Cardiac muscle cell (in vitro differentiated cells and primary cell): ENCODE results near the gene TNRC6C. TPM values are rescaled to one million over a fixed set of nuclear protein-coding genes. Genes with fewer than 3 reads are reported as not detected.

Source experiments
- DNase-seq, 2 donors: peaks; one replicate each; pipeline versions ENCODE4 v3.0.0 to v3.0.0-alpha.2; 2010 to 2017; ENCODE audit warnings: low read depth in 1 of 2, low spot score in 1 of 2
- H3K27ac ChIP-seq: fragments of 200-600 bp; sonication (generic); 2 replicates; pipeline ENCODE4 v1.5.1; 2016
- H3K27me3 ChIP-seq: fragments of 200-600 bp; sonication (generic); 2 replicates; pipeline ENCODE4 v1.6.0; 2016; ENCODE audit warnings: control low read depth
- H3K36me3 ChIP-seq: fragments of 200-600 bp; sonication (generic); 2 replicates; pipeline ENCODE4 v1.5.1; 2016; ENCODE audit warnings: control low read depth
- H3K4me1 ChIP-seq: fragments of 200-600 bp; sonication (generic); 2 replicates; pipeline ENCODE4 v1.8.1; 2017; ENCODE audit warnings: low read depth, mild to moderate bottlenecking, mixed run types
- H3K4me3 ChIP-seq: fragments of 200-600 bp; sonication (generic); 2 replicates; pipeline ENCODE4 v1.5.1; 2016; ENCODE audit warnings: mild to moderate bottlenecking
- H3K9me3 ChIP-seq: fragments of 200-600 bp; sonication (generic); 2 replicates; pipeline ENCODE4 v1.5.1; 2017; ENCODE audit warnings: low read depth, mild to moderate bottlenecking, control low read depth
- CTCF ChIP-seq: IDR thresholded peaks from 2 replicates; pipeline ENCODE4 v1.5.1; 2012; ENCODE audit warnings: low read depth, mild to moderate bottlenecking, low read length
- polyA plus RNA-seq: library from polyadenylated mRNA; unstranded; fragments of >200 nt; fragmentation: Nextera tagmentation; extraction: Ambion mirVana; gene quantifications from 2 replicates; pipeline ENCODE4 v1.2.1, GENCODE V29; 2016
- total RNA-seq: library from RNA; depleted of rRNA; stranded (reverse); fragments of >200 nt; gene quantifications from 2 replicates; pipeline ENCODE4 v1.2.3, GENCODE V29; 2016

TNRC6C gene
- total and polyA plus RNA-seq, 2 experiments from 2014 or later, result 6.5 to 13.3 TPM

- peak overlapping the region; percentile 78 for H3K4me3 ChIP-seq
- peaks cover 19% of the 10 kb centered on the region for H3K4me1 ChIP-seq
- H3K36me3 ChIP-seq, result peaks cover 11% of the 10 kb centered on the region
- TF ChIP-seq CTCF, result no peak
- H3K27ac ChIP-seq, result peak overlapping the region; percentile 88
- no peaks in the 10 kb centered on the region for H3K27me3 ChIP-seq
- peak in 1 of 2 donors; percentile 55 for DNase-seq
- no peaks in the 10 kb centered on the region for H3K9me3 ChIP-seq
These were observed 169.5 kb downstream of the TNRC6C start for GRCh38 chr17:78127888-78128550.

GRCh38 chr17:78128551-78129350 is 170.2 kb downstream of the TNRC6C start, which contains the start of gene TMC6:
Gene TMC6 (minus strand): TSS chr17:78128755. CDS start chr17:78126832, 1,923 bp downstream.
- DNase-seq, result peak in 1 of 2 donors; percentile 68
- no peak for TF ChIP-seq CTCF
- Histone ChIP-seq H3K27me3 (no peaks in the 10 kb centered on the region), H3K27ac (peak within 1 kb of the TSS; percentile 88), H3K36me3 (peaks cover 4% of the 10 kb centered on the region), H3K9me3 (no peaks in the 10 kb centered on the region), H3K4me3 (peak within 1 kb of the TSS; percentile 78), H3K4me1 (peaks cover 19% of the 10 kb centered on the region)

GRCh38 chr17:78129351-78130089 is 171.0 kb downstream of the TNRC6C start:
- H3K4me3 ChIP-seq, result no peak overlapping the region
- peaks cover 19% of the 10 kb centered on the region for H3K4me1 ChIP-seq
- H3K9me3 ChIP-seq, result no peaks in the 10 kb centered on the region
- H3K36me3 ChIP-seq, result no peaks in the 10 kb centered on the region
- no peak for TF ChIP-seq CTCF
- H3K27ac ChIP-seq, result no peak overlapping the region
- no peak for DNase-seq
- no peaks in the 10 kb centered on the region for H3K27me3 ChIP-seq

GRCh38 chr17:78130090-78130436 is 171.6 kb downstream of the TNRC6C start:
- Histone ChIP-seq H3K4me1 (peaks cover 19% of the 10 kb centered on the region), H3K27ac (no peak overlapping the region), H3K27me3 (no peaks in the 10 kb centered on the region), H3K4me3 (no peak overlapping the region), H3K9me3 (no peaks in the 10 kb centered on the region), H3K36me3 (no peaks in the 10 kb centered on the region)
- no peak for TF ChIP-seq CTCF
- DNase-seq, result no peak

GRCh38 chr17:78130437-78131101 is 172.1 kb downstream of the TNRC6C start, which contains the start of gene TMC8:
Gene TMC8 (plus strand): TSS chr17:78130771. CDS start chr17:78131589, 818 bp downstream.
- Histone ChIP-seq H3K36me3 (no peaks in the 10 kb centered on the region), H3K4me3 (no peak within 1 kb of the TSS), H3K4me1 (peaks cover 18% of the 10 kb centered on the region), H3K27me3 (no peaks in the 10 kb centered on the region), H3K27ac (no peak within 1 kb of the TSS), H3K9me3 (no peaks in the 10 kb centered on the region)
- DNase-seq, result no peak
- TF ChIP-seq CTCF, result no peak
